Activated CD4-positive, alpha-beta memory T cell treated with anti-CD3 and anti-CD28 coated beads for 36 hours (primary cell): ENCODE data around the gene CACNB1. TPM values are rescaled to one million over a fixed set of nuclear protein-coding genes. Genes with fewer than 3 reads are reported as not detected.

ENCODE experiments used
- CTCF ChIA-PET: fragments of 350-600 bp; sonication (Branson Sonifier 250); formaldehyde crosslinking; loops from one replicate; lab custom pipeline; 2021; ENCODE audit warnings: antibody characterized with exemption, inconsistent platforms; lab: Charles Lee
- POLR2A ChIA-PET: fragments of 350-600 bp; sonication (Branson Sonifier 250); formaldehyde crosslinking; loops from one replicate; lab custom pipeline; 2021; ENCODE audit warnings: antibody characterized with exemption; lab: Charles Lee
- DNase-seq: peaks from one replicate; pipeline ENCODE4 v3.0.0-alpha.2; 2020
- H3K27ac Mint-ChIP-seq: one replicate; pipeline ENCODE4 v1.8.0; 2021; ENCODE audit warnings: mixed read lengths
- H3K27me3 Mint-ChIP-seq: one replicate; pipeline ENCODE4 v1.8.0; 2021; ENCODE audit warnings: mixed read lengths
- H3K36me3 Mint-ChIP-seq: one replicate; pipeline ENCODE4 v1.8.0; 2021; ENCODE audit warnings: mixed read lengths
- H3K4me1 Mint-ChIP-seq: one replicate; pipeline ENCODE4 v1.8.0; 2021; ENCODE audit warnings: low read depth, mixed read lengths
- H3K4me3 Mint-ChIP-seq: one replicate; pipeline ENCODE4 v1.8.0; 2021; ENCODE audit warnings: mild to moderate bottlenecking, mixed read lengths
- H3K9me3 Mint-ChIP-seq: one replicate; pipeline ENCODE4 v1.8.0; 2021; ENCODE audit warnings: mixed read lengths
- intact Hi-C: fragments of 100-400 bp; cut with micrococcal nuclease; formaldehyde crosslinking; loops from one replicate; pipeline ENCODE4 v1.15.1; 2023
- total RNA-seq, 2 experiments: library from RNA; stranded (reverse); gene quantifications; one replicate each; pipeline ENCODE4 v1.2.3, GENCODE V29; 2021

CACNB1 gene
- total RNA-seq, 2 experiments from 2014 or later, result 13.6 to 14.1 TPM

DNA sequence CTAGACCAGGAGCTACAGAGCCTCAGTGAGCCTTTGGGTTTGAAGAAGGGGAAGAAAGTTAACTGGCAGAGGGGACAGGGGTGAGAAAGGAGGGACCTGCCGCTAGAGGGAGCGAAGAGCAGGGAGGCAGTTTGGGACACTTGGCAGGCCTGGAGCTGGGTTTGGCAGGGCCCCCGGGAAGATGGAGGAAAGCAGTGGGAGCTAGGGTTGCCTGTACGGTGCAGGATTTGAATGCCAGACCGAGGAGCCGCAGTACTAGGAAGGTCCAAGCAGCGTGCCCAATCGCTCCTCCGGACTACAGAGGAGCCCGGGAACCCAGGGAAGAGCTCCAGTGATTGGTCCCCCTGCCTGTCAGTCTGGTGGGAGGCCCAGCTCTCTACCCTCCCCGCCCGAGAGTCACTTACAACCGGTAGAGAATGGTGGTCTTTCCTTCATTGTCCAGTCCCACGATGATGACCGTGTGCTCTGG, 32.8 kb downstream of the CACNB1 start:
- Mint-ChIP-seq H3K27me3 (peaks cover 37% of the 10 kb centered on the region), H3K27ac (no peak overlapping the region), H3K4me3 (peak overlapping the region; percentile 84), H3K4me1 (peaks cover 14% of the 10 kb centered on the region), H3K36me3 (peaks cover 2% of the 10 kb centered on the region), H3K9me3 (peaks cover 5% of the 10 kb centered on the region)
- intact Hi-C loops, result no loop called here
- ChIA-PET POLR2A (interaction anchor here (1.0 to 1.3 kb wide), 3 partner anchors 9 to 22 kb away, joined by 3 to 7 read pairs (median 3); no protein-coding TSS in a partner anchor), CTCF (interaction anchor here (0.6 to 6.0 kb wide), 65 partner anchors 10 to 648 kb away, joined by 3 to 124 read pairs (median 4); partner anchors contain the start of genes CACNB1, FBXO47, PLXDC1 and RPL19)
- peak; percentile 83 for DNase-seq

DNA sequence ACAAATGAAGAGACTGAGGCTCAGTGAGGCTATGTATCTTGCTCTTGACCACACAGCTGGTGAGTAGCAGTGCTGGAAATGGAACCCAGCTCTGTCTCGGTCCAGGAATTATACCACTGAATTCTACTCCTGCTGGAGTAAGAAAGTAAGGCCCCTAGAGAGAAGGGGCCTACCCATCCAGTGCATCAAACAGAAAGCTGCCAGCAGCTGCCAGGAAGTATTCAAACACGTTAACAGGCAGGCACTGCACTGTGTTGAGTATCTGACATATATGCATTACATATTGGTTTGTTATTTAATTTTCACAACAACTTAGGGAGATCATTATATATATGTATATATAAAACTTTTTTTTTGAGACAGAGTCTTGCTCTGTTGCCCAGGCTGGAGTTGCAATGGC, 35.5 kb downstream of the CACNB1 start:
- Mint-ChIP-seq H3K36me3 (no peaks in the 10 kb centered on the region), H3K27me3 (peaks cover 23% of the 10 kb centered on the region), H3K27ac (no peak overlapping the region), H3K4me1 (peaks cover 9% of the 10 kb centered on the region), H3K9me3 (no peaks in the 10 kb centered on the region), H3K4me3 (no peak overlapping the region)
- intact Hi-C loops, result no loop called here
- no peak for DNase-seq
- POLR2A ChIA-PET, result no interaction called here
- CTCF ChIA-PET, result interaction anchor here (0.7 to 1.0 kb wide), 2 partner anchors 9 to 13 kb away, joined by 3 to 4 read pairs; no protein-coding TSS in a partner anchor

DNA sequence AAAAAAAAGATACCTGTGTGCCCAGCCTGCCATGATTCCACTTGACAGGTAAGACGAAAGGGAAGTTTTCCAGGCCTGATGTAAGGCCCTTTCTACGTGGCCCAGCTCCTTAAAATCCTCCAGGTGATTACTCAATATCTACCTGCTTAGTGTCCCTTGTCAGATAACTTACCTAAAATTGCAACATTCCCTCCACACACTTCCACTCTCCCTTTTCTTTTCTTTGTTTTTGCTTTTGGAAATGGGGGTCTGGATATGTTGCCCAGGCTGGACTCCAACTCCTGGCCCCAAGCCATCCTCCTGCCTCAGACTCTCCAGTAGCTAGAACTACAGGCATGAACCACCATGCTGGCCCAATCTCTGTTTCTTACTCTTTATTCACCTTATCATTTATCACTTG, 38.8 kb downstream of the CACNB1 start:
- peaks cover 8% of the 10 kb centered on the region for H3K36me3 Mint-ChIP-seq
- no peaks in the 10 kb centered on the region for H3K9me3 Mint-ChIP-seq
- intact Hi-C loops, result no loop called here
- peaks cover 4% of the 10 kb centered on the region for H3K4me1 Mint-ChIP-seq
- H3K27ac Mint-ChIP-seq, result peak overlapping the region; percentile 10
- POLR2A ChIA-PET, result no interaction called here
- no peak for DNase-seq
- H3K27me3 Mint-ChIP-seq, result peaks cover 7% of the 10 kb centered on the region
- no peak overlapping the region for H3K4me3 Mint-ChIP-seq
- CTCF ChIA-PET, result interaction anchor here (0.6 to 1.5 kb wide), 2 partner anchors 16 to 328 kb away, joined by 3 to 8 read pairs; no protein-coding TSS in a partner anchor

DNA sequence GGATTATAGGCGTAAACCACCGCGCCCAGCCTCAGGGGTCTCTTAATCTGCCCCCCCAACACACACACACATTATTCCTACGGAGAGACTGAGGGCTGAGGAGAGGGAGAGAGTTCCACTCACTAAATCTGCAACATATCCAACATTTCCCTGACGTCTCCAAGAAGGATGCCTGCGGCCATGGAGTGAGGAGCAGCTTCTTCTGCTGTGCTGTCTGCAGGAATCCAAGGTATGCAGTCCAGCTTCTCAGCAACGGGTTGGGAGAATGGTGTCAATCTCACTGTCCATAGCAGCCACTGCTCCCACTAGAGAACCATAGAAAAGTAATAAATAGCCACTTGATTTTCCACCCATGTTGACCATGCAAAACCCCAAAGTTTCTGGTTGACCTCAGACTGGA, 41.0 kb downstream of the CACNB1 start:
- ChIA-PET POLR2A (no interaction called here), CTCF (interaction anchor here (1.1 to 9.4 kb wide), 3 partner anchors 9 to 89 kb away, joined by 3 to 124 read pairs (median 4); partner anchors contain the start of gene ARL5C)
- intact Hi-C loops, result no loop called here
- no peak for DNase-seq
- peaks cover 8% of the 10 kb centered on the region for H3K27me3 Mint-ChIP-seq
- H3K4me1 Mint-ChIP-seq, result peaks cover 21% of the 10 kb centered on the region
- H3K36me3 Mint-ChIP-seq, result peaks cover 10% of the 10 kb centered on the region
- no peak overlapping the region for H3K27ac Mint-ChIP-seq
- no peaks in the 10 kb centered on the region for H3K9me3 Mint-ChIP-seq
- H3K4me3 Mint-ChIP-seq, result no peak overlapping the region

GRCh38 chr17:39155654-39156053, 41.8 kb downstream of the CACNB1 start:
- H3K4me1 Mint-ChIP-seq, result peaks cover 24% of the 10 kb centered on the region
- no peak overlapping the region for H3K4me3 Mint-ChIP-seq
- ChIA-PET POLR2A (no interaction called here), CTCF (interaction anchor here (1.3 to 9.4 kb wide), 4 partner anchors 10 to 174 kb away, joined by 4 to 227 read pairs (median 84); partner anchors contain the start of gene ARL5C)
- intact Hi-C loops, result no loop called here
- H3K27me3 Mint-ChIP-seq, result peaks cover 8% of the 10 kb centered on the region
- no peak for DNase-seq
- H3K27ac Mint-ChIP-seq, result no peak overlapping the region
- peaks cover 10% of the 10 kb centered on the region for H3K36me3 Mint-ChIP-seq
- H3K9me3 Mint-ChIP-seq, result no peaks in the 10 kb centered on the region

GRCh38 chr17:39153599-39154051, 43.8 kb downstream of the CACNB1 start:
- H3K4me1 Mint-ChIP-seq, result peaks cover 30% of the 10 kb centered on the region
- intact Hi-C loops, result loop anchor here (1.0 to 5.0 kb wide), 11 partner anchors 44 to 451 kb away; partner anchors contain the start of genes CACNB1, FBXO47, PSMB3 and RPL23

GRCh38 chr17:39151943-39152818, 45.3 kb downstream of the CACNB1 start:
- DNase-seq, result peak; percentile 40
- Mint-ChIP-seq H3K4me3 (peak overlapping the region; percentile 94), H3K9me3 (no peaks in the 10 kb centered on the region), H3K4me1 (peaks cover 30% of the 10 kb centered on the region), H3K36me3 (peaks cover 10% of the 10 kb centered on the region), H3K27me3 (peaks cover 8% of the 10 kb centered on the region), H3K27ac (peak overlapping the region; percentile 90)
- POLR2A ChIA-PET, result interaction anchor here (0.7 to 1.3 kb wide), 5 partner anchors 48 to 298 kb away, joined by 3 to 7 read pairs (median 4); partner anchors contain the start of genes RPL19 and RPL23
- intact Hi-C loops, result loop anchor here (5.0 kb wide), 5 partner anchors 45 to 450 kb away; partner anchors contain the start of genes CACNB1, FBXO47 and RPL23
- CTCF ChIA-PET, result interaction anchor here (0.6 to 9.4 kb wide), 38 partner anchors 8 to 476 kb away, joined by 3 to 227 read pairs (median 4); partner anchors contain the start of genes ARL5C, LASP1, LASP1NB and RPL19

More at GRCh38 chr17:39153599-39154051, 43.8 kb downstream of the CACNB1 start:
- Mint-ChIP-seq H3K36me3 (peaks cover 10% of the 10 kb centered on the region), H3K4me3 (peak overlapping the region; percentile 94), H3K27me3 (peaks cover 8% of the 10 kb centered on the region), H3K27ac (peak overlapping the region; percentile 90), H3K9me3 (no peaks in the 10 kb centered on the region)
- ChIA-PET CTCF (interaction anchor here (0.7 to 9.4 kb wide), 42 partner anchors 8 to 477 kb away, joined by 3 to 227 read pairs (median 4); partner anchors contain the start of genes ARL5C, FBXO47, LASP1 and LASP1NB), POLR2A (interaction anchor here (0.7 to 1.9 kb wide), 9 partner anchors 11 to 328 kb away, joined by 3 to 7 read pairs (median 3); partner anchors contain the start of genes CWC25, RPL19 and RPL23)
- DNase-seq, result peak; percentile 96

DNA sequence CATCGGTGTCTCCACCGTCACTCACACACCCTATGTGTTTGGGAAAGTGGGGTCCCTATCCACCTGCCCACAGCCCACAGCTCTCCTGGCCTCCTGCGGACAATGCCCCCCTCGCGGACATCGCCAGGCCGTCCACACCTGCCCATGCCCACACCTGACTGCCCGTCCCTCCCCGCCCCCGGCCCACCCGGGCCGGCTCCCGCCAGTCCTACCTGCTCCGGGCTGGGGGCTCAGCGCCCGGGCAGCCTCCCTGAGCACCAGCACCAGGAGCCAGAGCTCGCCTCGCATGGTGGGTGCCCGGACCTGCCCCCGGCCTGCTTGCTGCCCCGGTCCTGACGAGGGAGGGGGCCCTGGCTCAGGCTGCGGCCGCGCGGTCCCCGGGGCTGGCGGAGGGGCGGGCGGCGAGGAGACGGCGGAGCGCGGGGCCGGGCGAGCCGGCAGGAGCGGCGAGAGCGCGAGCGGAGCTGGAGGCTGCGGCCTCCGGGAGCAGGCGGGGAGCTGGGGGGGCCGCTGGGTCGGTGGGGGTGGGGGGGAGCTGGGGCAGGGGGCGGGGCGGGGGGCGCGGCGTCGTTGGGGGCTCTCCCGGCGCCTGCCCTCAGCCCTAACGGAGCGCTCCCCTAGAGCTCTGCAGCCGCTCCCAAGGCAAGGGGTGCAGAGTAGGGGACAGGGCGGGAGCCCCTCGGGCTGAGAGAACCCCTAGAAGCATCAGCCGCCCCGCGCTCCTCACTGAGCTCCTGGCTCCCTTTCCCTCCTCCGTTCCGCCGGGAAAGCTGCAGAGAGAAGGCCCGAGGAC, 46.1 kb downstream of the CACNB1 start, which contains the start of gene PLXDC1:
TSS of gene PLXDC1 (minus strand) at position 488 of the 793 bp plus-strand sequence. CDS start at position 288, 200 bp downstream.
- POLR2A ChIA-PET, result interaction anchor here (0.7 kb wide), 1 partner anchor 168 kb away, joined by 3 read pairs; no protein-coding TSS in a partner anchor
- H3K27me3 Mint-ChIP-seq, result peaks cover 8% of the 10 kb centered on the region

GRCh38 chr17:39150795-39151149, 46.7 kb downstream of the CACNB1 start:
- no peak for DNase-seq
- Mint-ChIP-seq H3K9me3 (no peaks in the 10 kb centered on the region), H3K27me3 (peaks cover 8% of the 10 kb centered on the region), H3K4me3 (peak overlapping the region; percentile 67), H3K4me1 (peaks cover 30% of the 10 kb centered on the region), H3K27ac (no peak overlapping the region), H3K36me3 (peaks cover 10% of the 10 kb centered on the region)
- ChIA-PET POLR2A (no interaction called here), CTCF (interaction anchor here (1.4 to 9.4 kb wide), 4 partner anchors 14 to 169 kb away, joined by 3 to 227 read pairs (median 84); partner anchors contain the start of gene ARL5C)
- intact Hi-C loops, result loop anchor here (5.0 kb wide), 5 partner anchors 47 to 448 kb away; partner anchors contain the start of genes CACNB1, FBXO47 and RPL23

More for the DNA sequence above, 46.1 kb downstream of the CACNB1 start, which contains the start of gene PLXDC1:
- Mint-ChIP-seq H3K4me3 (peak within 1 kb of the TSS; percentile 94), H3K9me3 (no peaks in the 10 kb centered on the region), H3K36me3 (peaks cover 10% of the 10 kb centered on the region), H3K4me1 (peaks cover 30% of the 10 kb centered on the region), H3K27ac (peak within 1 kb of the TSS; percentile 35)
- CTCF ChIA-PET, result interaction anchor here (1.0 to 9.4 kb wide), 8 partner anchors 14 to 229 kb away, joined by 3 to 227 read pairs (median 16); partner anchors contain the start of gene ARL5C
- intact Hi-C loops, result loop anchor here (5.0 kb wide), 5 partner anchors 46 to 449 kb away; partner anchors contain the start of genes CACNB1, FBXO47 and RPL23
- DNase-seq, result peak; percentile 18

DNA sequence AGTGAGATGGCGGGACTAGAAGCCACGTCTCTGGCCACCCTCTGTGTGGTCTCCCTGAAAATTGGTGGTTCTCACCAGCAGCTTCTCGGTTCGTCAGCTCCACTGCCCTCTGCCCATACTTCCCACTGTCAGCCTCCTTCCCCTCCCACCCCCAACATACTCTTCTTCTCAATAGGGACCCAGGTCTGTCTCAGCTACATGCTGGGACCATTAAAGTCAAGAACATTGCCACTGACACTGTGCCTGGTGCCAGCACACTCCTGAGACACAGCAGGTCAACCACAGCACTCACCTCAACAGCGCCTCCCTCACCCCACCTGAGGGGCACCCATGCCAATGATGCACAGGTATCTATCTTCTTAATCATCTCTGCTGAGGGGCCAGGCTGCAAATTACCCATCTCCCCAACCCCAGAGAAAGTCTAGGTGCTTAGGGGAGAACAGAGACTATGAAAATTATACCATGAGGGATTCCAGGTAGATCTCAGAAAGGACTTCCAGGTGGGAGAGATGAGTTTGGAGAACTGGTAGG, 47.3 kb downstream of the CACNB1 start:
- CTCF ChIA-PET, result interaction anchor here (1.4 to 9.4 kb wide), 3 partner anchors 15 to 168 kb away, joined by 3 to 227 read pairs (median 124); partner anchors contain the start of gene ARL5C
- no peak overlapping the region for H3K27ac Mint-ChIP-seq

More for the DNA sequence above, 47.3 kb downstream of the CACNB1 start:
- intact Hi-C loops, result loop anchor here (5.0 kb wide), 5 partner anchors 47 to 448 kb away; partner anchors contain the start of genes CACNB1, FBXO47 and RPL23
- POLR2A ChIA-PET, result no interaction called here
- no peak for DNase-seq
- H3K4me1 Mint-ChIP-seq, result peaks cover 30% of the 10 kb centered on the region
- H3K4me3 Mint-ChIP-seq, result no peak overlapping the region
- peaks cover 8% of the 10 kb centered on the region for H3K27me3 Mint-ChIP-seq
- H3K36me3 Mint-ChIP-seq, result peaks cover 10% of the 10 kb centered on the region
- no peaks in the 10 kb centered on the region for H3K9me3 Mint-ChIP-seq
